K562 (cell line): ENCODE results near the gene ATP6V1F. TPM values are rescaled to one million over a fixed set of nuclear protein-coding genes. Genes with fewer than 3 reads are reported as not detected.

Source experiments
- ARID1B ChIP-seq: fragments of 450-650 bp; IDR thresholded peaks from 2 replicates; pipeline ENCODE4 v1.6.1; 2016; ENCODE audit warnings: antibody characterized with exemption, mild to moderate bottlenecking, inconsistent platforms
- CCNT2 ChIP-seq: IDR thresholded peaks from 2 replicates; pipeline ENCODE4 v1.6.1; 2011; ENCODE audit warnings: borderline replicate concordance, low read depth, mild to moderate bottlenecking, moderate library complexity, mixed read lengths, low read length; ENCODE audit not compliant: insufficient read length; ENCODE audit errors: extremely low read depth
- CEBPB ChIP-seq: fragments of 450-650 bp; IDR thresholded peaks from 2 replicates; pipeline ENCODE4 v1.6.1; 2016; ENCODE audit warnings: missing genetic modification characterization, missing compliant biosample characterization
- CEBPG ChIP-seq, 3 experiments: fragments of 200-800 bp in 1 of 3; sonication (Bioruptor generic) in 1 of 3; sonication (generic) in 1 of 3; formaldehyde crosslinking in 1 of 3; IDR thresholded peaks in 2 of 3; conservative IDR thresholded peaks in 1 of 3; 2 replicates each; pipeline versions ENCODE4 v1.6.1 to v1.8.0; 2016 to 2022; ENCODE audit warnings: missing compliant biosample characterization in 2 of 3, missing genetic modification characterization in 2 of 3, mild to moderate bottlenecking in 1 of 3, missing genetic modification reagents in 1 of 3
- EGR1 ChIP-seq: fragments of 450-650 bp; conservative IDR thresholded peaks from 2 replicates; pipeline ENCODE4 v1.6.1; 2017; ENCODE audit warnings: mild to moderate bottlenecking
- ETS2 ChIP-seq: IDR thresholded peaks from 2 replicates; pipeline ENCODE4 v1.6.1; 2016; ENCODE audit warnings: borderline replicate concordance, missing genetic modification characterization, mild to moderate bottlenecking, moderate library complexity, missing compliant biosample characterization; ENCODE audit not compliant: poor library complexity, severe bottlenecking
- NFRKB ChIP-seq: fragments of 450-650 bp; IDR thresholded peaks from 2 replicates; pipeline ENCODE4 v1.6.1; 2016; ENCODE audit warnings: low read depth
- RBM22 ChIP-seq: fragments of 200-400 bp; formaldehyde crosslinking; IDR thresholded peaks from 2 replicates; pipeline ENCODE4 v1.6.1; 2018; ENCODE audit warnings: low read length, low read depth; ENCODE audit not compliant: poor library complexity, severe bottlenecking
- SMC3 ChIP-seq: conservative IDR thresholded peaks from 2 replicates; pipeline ENCODE4 v1.6.1; 2011; ENCODE audit warnings: low read depth, low read length, improper control_type of control experiment; ENCODE audit not compliant: insufficient read depth
- TCF7 ChIP-seq: sonication (generic); IDR thresholded peaks from 2 replicates; pipeline ENCODE4 v1.6.1; 2016; ENCODE audit warnings: antibody characterized with exemption, borderline replicate concordance
- ZNF224 ChIP-seq: sonication (generic); formaldehyde crosslinking; IDR thresholded peaks from 2 replicates; pipeline ENCODE4 v1.8.0; 2022; ENCODE audit warnings: mild to moderate bottlenecking, missing genetic modification reagents
- polyA plus RNA-seq, 8 experiments: library from polyadenylated mRNA; depleted of rRNA in 4 of 8; stranded (reverse) in 5 of 8; unstranded in 3 of 8; fragments of >200 nt; fragmentation: Nextera tagmentation in 2 of 8; fragmentation: Illumina TruSeq in 1 of 8; extraction: Ambion mirVana in 2 of 8; extraction: Trizol in 1 of 8; gene quantifications; 2 replicates each; pipeline versions ENCODE4 v1.2.1 to v1.2.3, GENCODE V29; 2011 to 2014; ENCODE audit warnings: inconsistent platforms in 1 of 8, missing spikeins in 1 of 8
- total RNA-seq, 7 experiments: library from RNA; depleted of rRNA in 6 of 7; stranded (reverse); fragments of >200 nt in 6 of 7; fragmentation: Illumina TruSeq in 2 of 7; extraction: Trizol in 2 of 7; gene quantifications; 2 replicates each; pipeline versions ENCODE4 v1.2.1 to v1.2.3, GENCODE V29; 2011 to 2021; ENCODE audit warnings: low replicate concordance in 1 of 7
- TF ChIP-seq, protein P1 (sequence below), 2 experiments: fragments of 450-650 bp; conservative IDR thresholded peaks; 2 replicates each; pipeline ENCODE4 v1.6.1; 2017; ENCODE audit warnings: mild to moderate bottlenecking in 2 of 2, moderate library complexity in 2 of 2
- TF ChIP-seq, protein P2 (sequence below): IDR thresholded peaks from 2 replicates; pipeline ENCODE4 v1.6.1; 2011; ENCODE audit warnings: borderline replicate concordance, low read depth, mild to moderate bottlenecking, moderate library complexity, low read length; ENCODE audit not compliant: insufficient read depth, poor library complexity, severe bottlenecking
- TF ChIP-seq, protein P3 (sequence below): sonication (generic); formaldehyde crosslinking; IDR thresholded peaks from 2 replicates; pipeline ENCODE4 v1.8.0; 2022; ENCODE audit warnings: mild to moderate bottlenecking, missing genetic modification reagents, borderline replicate concordance
- TF ChIP-seq, protein P4 (sequence below): fragments of 250-450 bp; sonication (Bioruptor Pico); IDR thresholded peaks from 2 replicates; pipeline ENCODE4 v1.5.0; 2021
- TF ChIP-seq, protein P5 (sequence below), 3 experiments: fragments of 200-800 bp in 1 of 3; sonication (Bioruptor generic) in 1 of 3; sonication (generic) in 1 of 3; formaldehyde crosslinking in 1 of 3; IDR thresholded peaks; 2 replicates each; pipeline versions ENCODE4 v1.6.1 to v1.8.0; 2016 to 2022; ENCODE audit warnings: mild to moderate bottlenecking in 2 of 3, missing compliant biosample characterization in 2 of 3, missing genetic modification characterization in 2 of 3, missing genetic modification reagents in 1 of 3

The ATP6V1F gene
- total and polyA plus RNA-seq, 9 of the 15 experiments (the other 6 are each of a cell fraction or from before 2014, with no cell fraction given) = 206 to 1,123 (median 542) TPM

DNA sequence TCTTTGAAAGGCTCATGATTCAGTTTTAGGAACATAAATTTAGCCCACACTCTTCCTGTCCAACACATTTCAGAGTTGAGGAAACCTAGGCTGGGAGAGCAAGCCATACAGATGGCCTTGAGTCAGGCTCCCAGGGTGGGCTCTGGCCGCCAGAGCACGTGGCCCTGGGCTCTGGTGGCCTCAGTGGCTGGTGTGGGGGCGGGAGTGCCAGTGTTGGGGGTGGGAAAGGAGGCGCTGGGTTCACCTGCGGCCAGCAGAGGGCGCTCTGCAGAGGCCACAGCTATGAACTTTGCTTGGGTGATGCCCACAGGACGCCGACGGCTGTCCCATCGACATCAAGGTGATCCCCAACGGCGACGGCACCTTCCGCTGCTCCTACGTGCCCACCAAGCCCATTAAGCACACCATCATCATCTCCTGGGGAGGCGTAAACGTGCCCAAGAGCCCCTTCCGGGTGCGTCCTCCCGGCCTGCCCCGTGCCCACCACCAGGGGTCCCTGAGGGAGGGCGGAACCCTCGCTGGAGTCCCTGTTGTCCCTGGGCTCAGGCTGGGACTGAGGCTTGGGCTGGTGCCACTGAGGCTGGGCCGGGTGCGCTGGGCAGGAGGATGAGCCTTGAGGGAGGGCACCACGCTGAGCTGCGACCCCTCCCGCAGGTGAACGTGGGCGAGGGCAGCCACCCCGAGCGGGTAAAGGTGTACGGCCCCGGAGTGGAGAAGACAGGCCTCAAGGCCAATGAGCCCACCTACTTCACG, 20.6 kb upstream of the ATP6V1F start (continued):
- TF ChIP-seq, protein P1, sequence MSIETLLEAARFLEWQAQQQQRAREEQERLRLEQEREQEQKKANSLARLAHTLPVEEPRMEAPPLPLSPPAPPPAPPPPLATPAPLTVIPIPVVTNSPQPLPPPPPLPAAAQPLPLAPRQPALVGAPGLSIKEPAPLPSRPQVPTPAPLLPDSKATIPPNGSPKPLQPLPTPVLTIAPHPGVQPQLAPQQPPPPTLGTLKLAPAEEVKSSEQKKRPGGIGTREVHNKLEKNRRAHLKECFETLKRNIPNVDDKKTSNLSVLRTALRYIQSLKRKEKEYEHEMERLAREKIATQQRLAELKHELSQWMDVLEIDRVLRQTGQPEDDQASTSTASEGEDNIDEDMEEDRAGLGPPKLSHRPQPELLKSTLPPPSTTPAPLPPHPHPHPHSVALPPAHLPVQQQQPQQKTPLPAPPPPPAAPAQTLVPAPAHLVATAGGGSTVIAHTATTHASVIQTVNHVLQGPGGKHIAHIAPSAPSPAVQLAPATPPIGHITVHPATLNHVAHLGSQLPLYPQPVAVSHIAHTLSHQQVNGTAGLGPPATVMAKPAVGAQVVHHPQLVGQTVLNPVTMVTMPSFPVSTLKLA (conservative IDR thresholded peaks at IDR 0.05) = peak in 1 of 2 experiments; percentile 80; a peak in 2 of 4 replicates
- TF ChIP-seq, protein P2, sequence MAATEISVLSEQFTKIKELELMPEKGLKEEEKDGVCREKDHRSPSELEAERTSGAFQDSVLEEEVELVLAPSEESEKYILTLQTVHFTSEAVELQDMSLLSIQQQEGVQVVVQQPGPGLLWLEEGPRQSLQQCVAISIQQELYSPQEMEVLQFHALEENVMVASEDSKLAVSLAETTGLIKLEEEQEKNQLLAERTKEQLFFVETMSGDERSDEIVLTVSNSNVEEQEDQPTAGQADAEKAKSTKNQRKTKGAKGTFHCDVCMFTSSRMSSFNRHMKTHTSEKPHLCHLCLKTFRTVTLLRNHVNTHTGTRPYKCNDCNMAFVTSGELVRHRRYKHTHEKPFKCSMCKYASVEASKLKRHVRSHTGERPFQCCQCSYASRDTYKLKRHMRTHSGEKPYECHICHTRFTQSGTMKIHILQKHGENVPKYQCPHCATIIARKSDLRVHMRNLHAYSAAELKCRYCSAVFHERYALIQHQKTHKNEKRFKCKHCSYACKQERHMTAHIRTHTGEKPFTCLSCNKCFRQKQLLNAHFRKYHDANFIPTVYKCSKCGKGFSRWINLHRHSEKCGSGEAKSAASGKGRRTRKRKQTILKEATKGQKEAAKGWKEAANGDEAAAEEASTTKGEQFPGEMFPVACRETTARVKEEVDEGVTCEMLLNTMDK = peak; percentile 72
- TF ChIP-seq ARID1B (0 out of 2 replicates have a peak, but pooled peaks have one; percentile 21), ETS2 (tag) (no peak), TCF7 (0 out of 2 replicates have a peak, but pooled peaks have one; percentile 55), CCNT2 (peak; percentile 16), SMC3 (peak; percentile 43; the same call in 1 of the 2 replicates), CEBPB (tag) (no peak), ZNF224 (CRISPR knock-in tag) (no peak), RBM22 (peak; percentile 41), EGR1 (peak; percentile 96), NFRKB (no peak), CEBPG (CRISPR knock-in tag; IDR thresholded peaks at IDR 0.05) (no peak), CEBPG (tag; conservative IDR thresholded peaks at IDR 0.05 in 1 of 2, IDR thresholded peaks at IDR 0.05 in 1 of 2) (no peak)
- TF ChIP-seq, protein P3, sequence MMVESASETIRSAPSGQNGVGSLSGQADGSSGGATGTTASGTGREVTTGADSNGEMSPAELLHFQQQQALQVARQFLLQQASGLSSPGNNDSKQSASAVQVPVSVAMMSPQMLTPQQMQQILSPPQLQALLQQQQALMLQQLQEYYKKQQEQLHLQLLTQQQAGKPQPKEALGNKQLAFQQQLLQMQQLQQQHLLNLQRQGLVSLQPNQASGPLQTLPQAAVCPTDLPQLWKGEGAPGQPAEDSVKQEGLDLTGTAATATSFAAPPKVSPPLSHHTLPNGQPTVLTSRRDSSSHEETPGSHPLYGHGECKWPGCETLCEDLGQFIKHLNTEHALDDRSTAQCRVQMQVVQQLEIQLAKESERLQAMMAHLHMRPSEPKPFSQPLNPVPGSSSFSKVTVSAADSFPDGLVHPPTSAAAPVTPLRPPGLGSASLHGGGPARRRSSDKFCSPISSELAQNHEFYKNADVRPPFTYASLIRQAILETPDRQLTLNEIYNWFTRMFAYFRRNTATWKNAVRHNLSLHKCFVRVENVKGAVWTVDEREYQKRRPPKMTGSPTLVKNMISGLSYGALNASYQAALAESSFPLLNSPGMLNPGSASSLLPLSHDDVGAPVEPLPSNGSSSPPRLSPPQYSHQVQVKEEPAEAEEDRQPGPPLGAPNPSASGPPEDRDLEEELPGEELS (CRISPR knock-in tag) = 0 out of 2 replicates have a peak, but pooled peaks have one; percentile 58
- TF ChIP-seq, protein P4, sequence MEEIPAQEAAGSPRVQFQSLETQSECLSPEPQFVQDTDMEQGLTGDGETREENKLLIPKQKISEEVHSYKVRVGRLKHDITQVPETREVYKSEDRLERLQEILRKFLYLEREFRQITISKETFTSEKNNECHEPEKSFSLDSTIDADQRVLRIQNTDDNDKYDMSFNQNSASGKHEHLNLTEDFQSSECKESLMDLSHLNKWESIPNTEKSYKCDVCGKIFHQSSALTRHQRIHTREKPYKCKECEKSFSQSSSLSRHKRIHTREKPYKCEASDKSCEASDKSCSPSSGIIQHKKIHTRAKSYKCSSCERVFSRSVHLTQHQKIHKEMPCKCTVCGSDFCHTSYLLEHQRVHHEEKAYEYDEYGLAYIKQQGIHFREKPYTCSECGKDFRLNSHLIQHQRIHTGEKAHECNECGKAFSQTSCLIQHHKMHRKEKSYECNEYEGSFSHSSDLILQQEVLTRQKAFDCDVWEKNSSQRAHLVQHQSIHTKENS (CRISPR knock-in tag) = no peak
- TF ChIP-seq, protein P5, sequence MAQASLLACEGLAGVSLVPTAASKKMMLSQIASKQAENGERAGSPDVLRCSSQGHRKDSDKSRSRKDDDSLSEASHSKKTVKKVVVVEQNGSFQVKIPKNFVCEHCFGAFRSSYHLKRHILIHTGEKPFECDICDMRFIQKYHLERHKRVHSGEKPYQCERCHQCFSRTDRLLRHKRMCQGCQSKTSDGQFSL (CRISPR knock-in tag; IDR thresholded peaks at IDR 0.05) = peak; percentile 55; the same call in 1 of the 2 replicates
- TF ChIP-seq, protein P5 (tag; IDR thresholded peaks at IDR 0.05) = peak in 1 of 2 experiments; percentile 75; a peak in 1 of 4 replicates
